22Rv1 (cell line): ENCODE measurements around the gene ASXL2.

ENCODE experiments used
- CTCF ChIP-seq: fragments of 450-650 bp; IDR thresholded peaks from 2 replicates; pipeline ENCODE4 v1.5.1; 2017; ENCODE audit warnings: mild to moderate bottlenecking
- ZFX ChIP-seq: fragments of 450-650 bp; IDR thresholded peaks from 2 replicates; pipeline ENCODE4 v1.6.1; 2017; ENCODE audit warnings: antibody characterized with exemption, borderline replicate concordance

- TF ChIP-seq CTCF (no peak), ZFX (no peak)
Observed at GRCh38 chr2:25725877-25726276, 152.4 kb downstream of the ASXL2 start.
